T-helper 9 cell (primary cell): Measurements from ENCODE around the gene DDX23.
"Not testable (repeated sequence)": the region's sequence is repeated elsewhere in the genome, so short reads cannot be mapped to it uniquely, and the experiment has no call there.

Source experiments
- DNase-seq: peaks from one replicate; pipeline ENCODE4 v3.0.0-alpha.2; 2020
- total RNA-seq, 2 donors: gene quantifications; one replicate each; lab custom pipeline; 2026; lab: John Stamatoyannopoulos, UW

The DDX23 gene
- 106 to 215 reads per million in 2 donors for total RNA-seq

DNA sequence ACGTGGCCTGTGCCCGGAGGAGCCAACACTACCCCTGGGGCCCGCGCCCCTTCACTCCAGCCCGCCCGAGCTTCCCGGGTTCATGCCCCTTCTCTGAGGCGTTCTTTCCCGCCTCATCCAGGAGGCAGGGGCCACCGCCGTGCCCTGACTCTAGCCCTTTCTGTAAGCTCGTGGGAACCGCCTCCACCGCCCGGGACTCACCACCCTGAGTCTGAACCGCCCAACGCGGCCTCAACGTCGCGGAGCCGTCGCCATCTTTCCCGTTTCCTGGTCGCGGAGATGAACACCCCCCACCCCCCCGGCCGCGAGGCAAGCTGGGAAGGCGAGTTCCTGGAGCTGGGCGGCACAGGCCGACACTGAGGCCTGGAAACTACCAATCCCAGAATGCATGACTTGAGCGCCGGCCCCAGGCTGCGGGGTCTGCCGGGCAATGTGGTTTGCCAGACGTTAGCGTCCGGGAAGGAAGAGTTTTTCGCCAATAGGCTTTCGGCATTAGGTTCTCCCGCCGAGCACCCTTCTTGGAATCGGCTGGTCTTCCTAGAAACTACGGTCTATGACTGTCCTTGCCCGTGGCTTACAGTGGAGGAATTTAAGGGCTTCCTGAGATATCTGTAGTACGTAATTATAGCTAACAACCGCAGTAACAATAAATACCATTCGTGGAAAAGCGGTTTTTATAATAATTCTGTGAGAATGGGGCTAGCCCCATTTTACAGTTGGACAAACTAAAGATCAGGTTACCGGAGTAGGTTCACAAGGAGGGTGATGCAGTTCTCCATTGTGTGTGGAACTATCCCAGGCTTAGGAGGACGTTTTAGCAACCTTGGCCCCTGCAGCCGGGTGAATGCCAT lies at the start of gene DDX23:
TSS of gene DDX23 (minus strand) at position 281 of the 851 bp plus-strand sequence. CDS start 6,381 bp downstream, outside the sequence.
- DNase-seq, result peak; percentile 83

GRCh38 chr12:48901278-48901677 lies 49.3 kb upstream of the DDX23 start:
- DNase-seq, result no peak

- no peak for DNase-seq
Observed at GRCh38 chr12:48899651-48900050, 47.7 kb upstream of the DDX23 start.

GRCh38 chr12:48894271-48894670 lies 42.3 kb upstream of the DDX23 start:
- no peak for DNase-seq

- peak; percentile 70 for DNase-seq
Observed at GRCh38 chr12:48890657-48891418, 38.9 kb upstream of the DDX23 start.

- DNase-seq, result no peak
Observed at GRCh38 chr12:48889679-48890078, 37.7 kb upstream of the DDX23 start.

DNA sequence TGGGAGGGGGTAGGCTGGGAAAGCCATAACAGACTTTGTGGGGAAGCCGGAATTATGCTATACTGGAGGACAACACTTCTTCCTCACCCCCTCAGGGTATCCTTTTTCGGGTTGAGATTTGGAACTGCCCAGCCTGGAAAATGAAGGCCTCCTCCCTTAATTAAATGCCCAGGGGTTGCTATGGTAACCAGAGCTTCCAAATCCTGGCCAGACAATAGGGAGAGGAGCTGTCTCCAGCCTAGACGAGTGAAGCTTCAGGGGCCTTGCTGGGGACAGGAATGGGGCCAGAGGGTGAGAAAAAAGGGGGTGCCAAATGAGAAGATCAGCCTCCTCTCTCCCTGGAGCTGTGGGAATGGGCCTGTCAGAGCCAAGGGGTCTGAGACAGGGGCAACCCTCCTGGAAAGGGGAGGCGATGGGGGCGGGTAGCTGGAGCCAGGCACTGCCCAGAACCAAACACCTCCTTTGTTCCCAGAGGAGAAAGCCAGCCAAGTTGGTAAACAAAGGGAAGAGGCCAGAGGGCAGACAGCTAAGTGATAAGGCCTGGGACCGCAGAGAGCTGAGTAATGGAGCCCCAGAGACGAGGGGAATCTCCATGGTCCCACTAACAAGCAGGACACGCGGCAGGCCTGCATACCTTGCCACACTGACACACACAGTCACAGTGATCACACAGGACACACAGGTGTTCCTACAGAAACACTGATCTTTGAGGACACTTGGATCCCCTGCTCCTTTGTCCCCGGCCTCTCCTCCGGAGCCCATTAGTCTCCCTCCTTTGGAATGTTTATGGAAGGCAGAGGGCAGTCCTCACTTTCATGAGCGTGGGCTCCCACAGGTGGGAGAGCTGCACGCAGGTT lies 31.6 kb upstream of the DDX23 start:
- DNase-seq, result no peak

DNA sequence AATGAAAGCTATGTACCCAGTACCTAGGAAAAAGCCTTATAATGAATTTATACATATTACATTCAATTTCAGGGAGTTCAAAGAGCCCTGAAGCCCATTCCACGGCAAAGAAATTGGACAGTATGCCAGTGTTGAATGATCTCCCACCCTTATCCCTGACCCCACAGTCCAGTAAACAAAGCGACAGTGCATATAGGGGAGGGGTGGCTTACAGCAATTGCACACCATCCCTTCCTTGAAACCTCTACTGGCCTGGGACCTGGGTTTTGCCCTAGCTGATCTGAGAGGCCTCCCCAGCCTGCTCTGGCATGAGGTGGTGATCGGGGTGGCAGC lies 31.0 kb upstream of the DDX23 start:
- no peak for DNase-seq

GRCh38 chr12:48882315-48882687 lies 30.3 kb upstream of the DDX23 start:
- no peak for DNase-seq

DNA sequence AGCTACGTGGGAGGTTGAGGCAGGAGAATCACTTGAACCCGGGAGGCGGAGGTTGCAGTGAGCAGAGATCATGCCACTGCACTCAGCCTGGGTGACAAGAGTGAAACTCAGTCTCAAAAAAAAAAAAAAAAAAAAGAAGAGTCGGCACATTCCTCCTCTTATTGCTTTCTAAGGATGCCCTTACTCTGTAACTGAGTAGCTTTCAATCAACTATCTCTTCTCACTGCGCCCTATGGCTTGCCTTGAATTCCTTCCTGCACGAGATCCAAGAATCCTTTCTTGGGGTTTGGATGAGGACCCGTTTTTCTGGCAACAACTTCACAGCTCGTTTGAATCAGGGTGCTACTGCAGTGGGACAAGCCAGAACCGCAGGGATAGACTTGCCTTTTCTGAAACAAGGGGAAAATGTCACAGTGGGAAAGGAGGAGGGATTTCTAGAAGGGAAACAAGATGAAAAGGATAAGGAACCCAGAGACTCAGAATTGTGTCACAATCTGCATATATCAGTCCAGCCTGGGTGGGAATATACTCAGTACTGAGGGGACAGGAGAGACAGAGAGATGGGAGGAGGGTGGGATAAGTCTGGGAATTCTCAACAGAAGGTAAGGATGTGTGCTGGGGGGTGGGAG lies 29.8 kb upstream of the DDX23 start:
- DNase-seq, result no peak

DNA sequence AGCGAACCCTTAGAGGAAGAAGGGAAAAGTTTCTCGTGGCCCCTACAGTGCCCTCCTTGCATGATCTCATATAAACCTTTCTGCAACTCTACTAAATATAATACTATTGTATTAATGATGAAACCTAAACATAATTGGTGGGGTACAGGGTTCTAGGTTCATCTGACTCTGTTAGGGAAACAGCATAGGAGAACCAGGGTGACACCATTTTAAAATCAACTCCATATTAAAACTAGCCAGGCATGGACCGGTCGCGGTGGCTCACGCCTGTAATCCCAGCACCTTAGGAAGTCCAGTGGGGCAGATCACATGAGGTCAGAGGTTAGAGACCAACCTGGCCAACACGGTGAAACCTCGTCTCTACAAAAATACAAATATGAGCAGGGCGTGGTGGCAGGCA lies 28.7 kb upstream of the DDX23 start:
- DNase-seq, result no peak

- DNase-seq, result no peak
Observed at GRCh38 chr12:48878548-48878947, 26.6 kb upstream of the DDX23 start.

DNA sequence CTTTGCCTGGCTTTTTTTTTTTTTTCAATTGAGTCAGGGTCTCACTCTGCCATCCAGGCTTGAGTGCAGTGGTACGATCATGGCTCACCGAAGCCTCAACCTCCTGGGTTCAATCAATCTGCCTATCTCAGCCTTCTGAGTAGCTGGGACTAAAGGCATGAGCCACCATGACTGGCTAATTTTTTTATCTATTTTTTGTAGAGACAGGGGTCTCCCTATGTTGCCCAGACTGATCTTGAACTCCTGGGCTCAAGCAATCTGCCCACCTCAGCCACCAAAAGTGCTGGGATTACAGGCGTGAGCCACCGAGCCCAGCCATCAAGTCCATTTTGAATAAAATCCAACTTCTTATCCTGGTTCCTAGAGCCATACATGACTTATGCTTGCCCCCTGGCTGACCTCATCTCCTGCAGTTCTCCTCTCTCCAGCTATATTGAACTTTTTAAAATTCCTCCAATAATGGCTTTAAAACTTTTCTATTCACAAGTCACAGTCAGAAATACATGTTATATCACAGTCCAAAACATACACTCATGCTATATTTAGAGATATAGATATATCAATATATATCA lies 24.1 kb upstream of the DDX23 start:
- no peak for DNase-seq

DNA sequence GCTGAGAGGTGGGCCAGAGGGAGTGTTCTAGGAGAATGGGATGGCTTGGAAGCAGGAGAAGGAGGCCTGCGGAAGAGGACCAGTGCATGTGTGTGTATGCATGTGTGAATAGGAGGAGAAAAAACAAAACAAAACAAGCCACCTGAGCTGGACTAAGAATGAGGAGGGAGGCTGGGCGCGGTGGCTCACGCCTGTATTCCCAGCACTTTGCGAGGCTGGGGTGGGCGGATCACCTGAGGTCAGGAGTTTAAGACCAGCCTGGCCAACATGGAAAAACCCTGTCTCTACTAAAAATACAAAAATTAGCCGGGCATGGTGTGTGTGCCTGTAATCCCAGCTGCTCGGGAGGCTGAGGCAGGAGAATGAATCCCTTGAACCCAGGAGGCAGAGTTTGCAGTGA lies 21.6 kb upstream of the DDX23 start:
- not testable (repeated sequence) for DNase-seq

GRCh38 chr12:48873096-48873495 lies 21.1 kb upstream of the DDX23 start:
- no peak for DNase-seq

- no peak for DNase-seq
Observed at GRCh38 chr12:48869191-48869590, 17.2 kb upstream of the DDX23 start.

GRCh38 chr12:48868451-48868850 lies 16.5 kb upstream of the DDX23 start:
- DNase-seq, result no peak

DNA sequence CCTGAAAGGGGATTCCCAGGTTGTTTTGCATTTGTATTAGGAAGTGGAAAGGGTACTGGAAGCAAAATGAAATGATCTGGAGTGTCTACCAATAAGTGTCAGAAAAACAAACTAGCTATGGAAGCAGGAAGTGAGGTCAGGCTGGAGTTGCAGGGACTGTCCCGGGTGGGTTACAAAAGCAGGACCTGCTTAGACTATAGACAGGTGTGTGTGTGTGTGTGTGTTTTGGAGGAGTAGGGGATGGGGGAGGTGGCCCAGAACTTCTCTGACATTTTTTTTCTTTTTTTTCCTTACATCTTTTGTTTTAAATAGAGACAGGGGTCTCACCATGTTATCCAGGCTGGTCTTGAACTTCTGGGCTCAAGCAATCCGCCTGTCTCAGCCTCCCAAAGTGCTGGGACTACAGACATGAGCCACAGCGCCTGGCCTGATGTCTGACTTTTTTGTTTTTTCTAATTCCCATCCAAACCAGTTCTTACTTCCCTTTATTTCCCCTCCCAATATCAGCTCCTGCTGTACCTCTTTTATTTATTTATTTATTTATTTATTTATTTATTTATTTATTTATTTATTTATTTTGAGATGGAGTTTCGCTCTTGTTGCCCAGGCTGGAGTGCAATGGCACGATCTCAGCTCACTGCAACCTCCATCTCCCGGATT lies 14.2 kb upstream of the DDX23 start:
- peak; percentile 10 for DNase-seq

DNA sequence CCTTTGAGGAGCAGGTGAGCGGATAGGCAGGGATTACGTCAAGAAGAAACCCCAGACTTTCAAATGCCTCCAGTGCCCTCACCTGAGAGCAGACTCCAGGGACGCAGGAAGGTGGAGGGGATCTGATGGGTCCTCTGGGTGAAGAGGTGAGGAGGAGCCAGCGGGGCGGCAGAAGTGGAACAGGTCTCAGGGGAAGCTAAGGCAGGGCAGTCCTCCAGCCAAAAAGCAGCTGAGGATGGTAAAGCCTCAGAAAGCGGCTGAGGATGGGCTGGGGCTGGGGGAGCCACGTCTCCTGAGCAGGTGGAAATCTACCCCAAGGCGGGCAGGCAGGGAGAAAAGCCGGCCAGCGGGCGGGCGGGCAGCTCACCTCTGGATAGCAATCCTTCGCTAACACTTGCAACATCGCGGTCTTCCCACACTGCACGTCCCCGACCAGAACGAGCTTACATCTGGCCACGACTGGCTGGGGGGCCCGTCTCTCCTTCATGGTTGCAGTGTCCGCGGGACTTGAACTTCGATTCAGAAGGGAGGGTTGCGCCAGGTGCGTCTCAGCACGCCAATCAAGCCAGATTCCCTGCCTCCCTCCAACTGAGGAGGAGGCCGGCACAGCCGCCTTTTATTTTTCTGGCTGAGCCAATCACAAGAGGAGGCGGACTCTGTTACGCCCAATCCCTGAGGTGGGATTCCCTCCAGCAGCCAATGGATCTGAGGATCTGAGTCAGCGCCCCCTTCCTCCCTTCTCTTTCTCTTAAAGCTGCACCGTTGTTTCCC lies 13.5 kb upstream of the DDX23 start, which contains the start of gene RND1:
TSS of gene RND1 (minus strand) at position 590 of the 771 bp plus-strand sequence. CDS start at position 487, 103 bp downstream.
- peak; percentile 79 for DNase-seq

GRCh38 chr12:48863291-48863690 lies 11.3 kb upstream of the DDX23 start:
- no peak for DNase-seq

- DNase-seq, result no peak
Observed at GRCh38 chr12:48862760-48863159, 10.8 kb upstream of the DDX23 start.
